C4-2B (cell line): ENCODE results near the gene TSPAN18.
"Not testable (repeated sequence)": the region's sequence is repeated elsewhere in the genome, so short reads cannot be mapped to it uniquely, and the experiment has no call there.

Source experiments
- H3K27ac ChIP-seq: fragments of 450-650 bp; 2 replicates; pipeline ENCODE4 v1.5.1; 2017
- CTCF ChIP-seq: fragments of 450-650 bp; conservative IDR thresholded peaks from 2 replicates; pipeline ENCODE4 v1.5.1; 2017; ENCODE audit warnings: mild to moderate bottlenecking
- ZFX ChIP-seq: fragments of 450-650 bp; IDR thresholded peaks from 2 replicates; pipeline ENCODE4 v1.6.1; 2017

The TSPAN18 gene

GRCh38 chr11:44863231-44863630 is 136.5 kb downstream of the TSPAN18 start:
- TF ChIP-seq ZFX (no peak), CTCF (no peak)
- H3K27ac ChIP-seq: no peak overlapping the region

- H3K27ac ChIP-seq: no peak overlapping the region
- TF ChIP-seq CTCF (no peak), ZFX (no peak)
Measured at GRCh38 chr11:44865866-44866272, 139.1 kb downstream of the TSPAN18 start.

- H3K27ac ChIP-seq: no peak overlapping the region
- TF ChIP-seq CTCF: no peak
- no peak for TF ChIP-seq ZFX
Measured at GRCh38 chr11:44866286-44866685, 139.5 kb downstream of the TSPAN18 start.

GRCh38 chr11:44868021-44868420 is 141.3 kb downstream of the TSPAN18 start:
- no peak overlapping the region for H3K27ac ChIP-seq
- TF ChIP-seq CTCF (no peak), ZFX (no peak)

- TF ChIP-seq ZFX: no peak
- no peak for TF ChIP-seq CTCF
Measured at GRCh38 chr11:44868455-44869421, 142.0 kb downstream of the TSPAN18 start.

GRCh38 chr11:44870181-44870580 is 143.4 kb downstream of the TSPAN18 start:
- H3K27ac ChIP-seq: no peak overlapping the region
- TF ChIP-seq ZFX (no peak), CTCF (no peak)

More at GRCh38 chr11:44868455-44869421, 142.0 kb downstream of the TSPAN18 start:
- H3K27ac ChIP-seq: no peak overlapping the region

GRCh38 chr11:44870615-44871176 is 143.9 kb downstream of the TSPAN18 start:
- TF ChIP-seq CTCF (no peak), ZFX (no peak)
- no peak overlapping the region for H3K27ac ChIP-seq

GRCh38 chr11:44871682-44872081 is 144.9 kb downstream of the TSPAN18 start:
- not testable (repeated sequence) for H3K27ac ChIP-seq
